ENCODE measurements around the gene PHF21A.

Gene PHF21A

GRCh38 chr11:46039990-46040389 lies 81.3 kb downstream of the PHF21A start:
- TF ChIP-seq POLR2AphosphoS5 (IDR thresholded peaks at IDR 0.05; ENCODE audit: low read depth, low read length) (no peak), FOXP2 (optimal IDR thresholded peaks at IDR 0.05; ENCODE audit: borderline replicate concordance, extremely low read depth, extremely low read length, insufficient read depth) (no peak), REST (IDR thresholded peaks at IDR 0.05; ENCODE audit: insufficient read depth in 1 of 2, low read depth in 2 of 2, low read length in 2 of 2) (no peak), TAF1 (IDR thresholded peaks at IDR 0.05; ENCODE audit: borderline replicate concordance, insufficient read depth, low read length) (no peak)

- no peak for TF ChIP-seq POLR2AphosphoS5 (IDR thresholded peaks at IDR 0.05; ENCODE audit: low read depth, low read length)
- no peak for TF ChIP-seq REST (IDR thresholded peaks at IDR 0.05; ENCODE audit: insufficient read depth in 1 of 2, low read depth in 2 of 2, low read length in 2 of 2)
- no peak for TF ChIP-seq SIN3A (IDR thresholded peaks at IDR 0.05; ENCODE audit: borderline replicate concordance, insufficient read depth, low read length)
- TF ChIP-seq FOXP2 (optimal IDR thresholded peaks at IDR 0.05; ENCODE audit: borderline replicate concordance, extremely low read depth, extremely low read length, insufficient read depth): no peak
- TF ChIP-seq TAF1 (IDR thresholded peaks at IDR 0.05; ENCODE audit: borderline replicate concordance, insufficient read depth, low read length): no peak
Observed at GRCh38 chr11:46038529-46038928, 82.7 kb downstream of the PHF21A start.

GRCh38 chr11:46036969-46037368 lies 84.3 kb downstream of the PHF21A start:
- TF ChIP-seq SIN3A (IDR thresholded peaks at IDR 0.05; ENCODE audit: borderline replicate concordance, insufficient read depth, low read length) (no peak), REST (IDR thresholded peaks at IDR 0.05; ENCODE audit: insufficient read depth in 1 of 2, low read depth in 2 of 2, low read length in 2 of 2) (no peak)

- TF ChIP-seq REST (IDR thresholded peaks at IDR 0.05; ENCODE audit: insufficient read depth in 1 of 2, low read depth in 2 of 2, low read length in 2 of 2) (no peak), POLR2AphosphoS5 (IDR thresholded peaks at IDR 0.05; ENCODE audit: low read depth, low read length) (no peak), TAF1 (IDR thresholded peaks at IDR 0.05; ENCODE audit: borderline replicate concordance, insufficient read depth, low read length) (no peak), SIN3A (IDR thresholded peaks at IDR 0.05; ENCODE audit: borderline replicate concordance, insufficient read depth, low read length) (no peak), FOXP2 (optimal IDR thresholded peaks at IDR 0.05; ENCODE audit: borderline replicate concordance, extremely low read depth, extremely low read length, insufficient read depth) (no peak)
Observed at GRCh38 chr11:46036009-46036408, 85.2 kb downstream of the PHF21A start.

- TF ChIP-seq POLR2AphosphoS5 (IDR thresholded peaks at IDR 0.05; ENCODE audit: low read depth, low read length): no peak
- TF ChIP-seq TAF1 (IDR thresholded peaks at IDR 0.05; ENCODE audit: borderline replicate concordance, insufficient read depth, low read length): no peak
- TF ChIP-seq FOXP2 (optimal IDR thresholded peaks at IDR 0.05; ENCODE audit: borderline replicate concordance, extremely low read depth, extremely low read length, insufficient read depth): no peak
- TF ChIP-seq REST (IDR thresholded peaks at IDR 0.05; ENCODE audit: insufficient read depth in 1 of 2, low read depth in 2 of 2, low read length in 2 of 2): no peak
- no peak for TF ChIP-seq SIN3A (IDR thresholded peaks at IDR 0.05; ENCODE audit: borderline replicate concordance, insufficient read depth, low read length)
Observed at GRCh38 chr11:46034041-46034440, 87.2 kb downstream of the PHF21A start.

All from PFSK-1 (cell line).